ENCODE measurements around the gene SCAMP3. TPM values are rescaled to one million over a fixed set of nuclear protein-coding genes. Genes with fewer than 3 reads are reported as not detected.
A peak's percentile ranks its signal among the peaks of the same experiment; 100 is the strongest.

The SCAMP3 gene
- total and polyA plus RNA-seq, 10 of the 15 experiments (the other 5 are each of a cell fraction or from before 2014, with no cell fraction given) = 17.2 to 133 (median 87.3) TPM

DNA sequence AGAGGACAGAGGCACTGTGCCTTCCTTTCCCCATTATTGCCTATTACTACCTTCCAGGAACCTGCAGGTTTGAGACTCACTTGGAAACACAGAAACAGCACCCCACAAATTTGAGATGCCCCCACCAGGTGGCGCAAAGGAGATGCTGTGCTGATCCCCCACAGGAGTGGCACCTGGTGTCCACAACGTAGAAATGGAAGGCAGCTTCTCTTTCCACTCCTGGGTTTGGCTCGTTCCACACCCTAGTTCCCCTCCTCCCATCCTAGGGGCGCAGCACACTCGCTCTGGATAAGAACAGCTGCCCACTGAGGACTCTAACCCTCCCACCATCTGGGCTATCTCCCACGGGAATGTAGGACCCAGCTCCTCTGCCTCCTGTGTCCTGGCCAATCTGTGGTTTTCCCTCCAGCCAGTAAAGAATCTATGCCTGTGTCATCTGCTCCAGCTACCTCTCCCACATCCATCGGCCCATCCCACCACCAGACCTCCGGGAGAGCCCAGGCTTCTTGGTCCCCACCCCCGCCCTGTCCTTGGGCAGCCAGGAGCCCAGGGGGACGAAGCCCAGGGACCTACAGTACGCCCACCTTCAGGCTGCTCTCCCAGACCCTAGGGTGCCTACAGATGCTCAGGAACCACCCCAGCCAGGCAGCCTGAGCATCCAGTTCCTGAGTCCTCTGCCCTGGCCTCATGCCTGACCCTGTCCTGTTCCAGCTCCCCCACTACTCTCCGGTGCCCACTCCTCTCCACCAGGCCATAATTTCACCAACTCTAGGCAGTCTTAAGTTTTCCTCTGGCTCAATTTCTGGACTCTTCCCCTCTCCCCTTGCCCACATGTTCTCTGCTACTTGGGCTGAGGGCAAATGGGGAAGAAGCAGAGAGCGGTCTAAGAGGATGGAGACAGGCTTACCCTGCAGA, 55.0 kb downstream of the SCAMP3 start:
- no peaks in the 10 kb centered on the region for H3K9me3 ChIP-seq (replicated peaks; ENCODE audit: control insufficient read depth, insufficient read depth, low read length)
- intact Hi-C loops (cut with micrococcal nuclease; ENCODE audit: unreplicated experiment) = loop anchor here (1.0 to 5.0 kb wide), 4 partner anchors 19 to 385 kb away; a partner anchor contains a TSS
- no peaks in the 10 kb centered on the region; a peak in 2 of 4 replicates for H3K36me3 ChIP-seq (ENCODE audit: control insufficient read depth in 2 of 2, insufficient read depth in 2 of 2, low read length in 1 of 2)
- H3K79me2 ChIP-seq (ENCODE audit: control insufficient read depth, insufficient read depth, low read length) = peaks cover 10% of the 10 kb centered on the region
- ChIA-PET RAD21 (ENCODE audit: unreplicated experiment) (interaction anchor here (0.6 to 4.0 kb wide), 12 partner anchors 13 to 391 kb away, joined by 3 to 85 read pairs (median 6); partner anchors contain the start of genes HCN3 and KRTCAP2), POLR2A (interaction anchor here (0.6 to 5.1 kb wide), 10 partner anchors 13 to 899 kb away, joined by 3 to 84 read pairs (median 5); partner anchors contain the start of gene FDPS), CTCF (interaction anchor here (0.5 to 5.7 kb wide), 20 partner anchors 11 to 139 kb away, joined by 3 to 154 read pairs (median 6); partner anchors contain the start of genes KRTCAP2 and SCAMP3), SMC1A (ENCODE audit: uncharacterized antibody, unreplicated experiment) (interaction anchor here (0.7 to 4.0 kb wide), 11 partner anchors 12 to 110 kb away, joined by 3 to 89 read pairs (median 4); partner anchors contain the start of gene KRTCAP2)
- no peaks in the 10 kb centered on the region for H3K27me3 ChIP-seq (replicated peaks in 1 of 2; ENCODE audit: control insufficient read depth in 2 of 2, insufficient read depth in 2 of 2, low read length in 1 of 2)
- peak overlapping the region; percentile 65 for H2AFZ ChIP-seq (ENCODE audit: control insufficient read depth, low read depth, low read length)
- 24% methylated on average over 11 of the region's 13 CpGs for WGBS (ENCODE audit: insufficient coverage, insufficient replicate concordance, low lambda C conversion rate, missing lambda C conversion rate)
- peak overlapping the region; percentile 66 for H3K4me2 ChIP-seq (ENCODE audit: control insufficient read depth, insufficient read depth)
- H3K27ac ChIP-seq (ENCODE audit: control insufficient read depth, insufficient read depth) = no peak overlapping the region
- peak; percentile 71 for ATAC-seq
- H3K4me3 ChIP-seq = no peak overlapping the region
- H3K4me1 ChIP-seq (ENCODE audit: control insufficient read depth, insufficient read depth, low read length) = peaks cover 19% of the 10 kb centered on the region
- DNase-seq (ENCODE audit: low read depth, low spot score) = no peak
- FAIRE-seq = peak; percentile 84
- BruUV-seq (replicated peaks) = no TSS peak
- H3K9ac ChIP-seq (ENCODE audit: control insufficient read depth, insufficient read depth, low read length) = no peak overlapping the region
- H4K20me1 ChIP-seq (ENCODE audit: control insufficient read depth, insufficient read depth) = no peaks in the 10 kb centered on the region
- in situ Hi-C loops (cut with MboI) = no loop called here
- TF ChIP-seq IRF4 (IDR thresholded peaks at IDR 0.05; ENCODE audit: low read depth, low read length) (no peak), ZNF217 (IDR thresholded peaks at IDR 0.05) (no peak), SMC3 (IDR thresholded peaks at IDR 0.05; ENCODE audit: borderline replicate concordance, low read length) (peak; percentile 96), POLR2A (IDR thresholded peaks at IDR 0.05; ENCODE audit: low read depth, low read length) (no peak), EED (IDR thresholded peaks at IDR 0.05; ENCODE audit: low read depth) (no peak), CREB1 (IDR thresholded peaks at IDR 0.05; ENCODE audit: low read depth) (no peak), RBBP5 (conservative IDR thresholded peaks at IDR 0.05) (no peak), NR2C2 (IDR thresholded peaks at IDR 0.05; ENCODE audit: borderline replicate concordance, control insufficient read depth, insufficient read length, low read depth) (no peak), MEF2A (IDR thresholded peaks at IDR 0.05; ENCODE audit: insufficient read depth, low read depth, low read length) (no peak), EP300 (IDR thresholded peaks at IDR 0.05; ENCODE audit: borderline replicate concordance in 1 of 2, control insufficient read depth in 1 of 2, low read depth in 2 of 2, low read length in 2 of 2) (no peak), POLR2AphosphoS2 (IDR thresholded peaks at IDR 0.05; ENCODE audit: low read depth, low read length) (no peak), FOS (IDR thresholded peaks at IDR 0.05; ENCODE audit: borderline replicate concordance, extremely low read depth, insufficient read length) (no peak), GABPA (IDR thresholded peaks at IDR 0.05; ENCODE audit: low read depth) (no peak)
- TF ChIP-seq, protein P1, sequence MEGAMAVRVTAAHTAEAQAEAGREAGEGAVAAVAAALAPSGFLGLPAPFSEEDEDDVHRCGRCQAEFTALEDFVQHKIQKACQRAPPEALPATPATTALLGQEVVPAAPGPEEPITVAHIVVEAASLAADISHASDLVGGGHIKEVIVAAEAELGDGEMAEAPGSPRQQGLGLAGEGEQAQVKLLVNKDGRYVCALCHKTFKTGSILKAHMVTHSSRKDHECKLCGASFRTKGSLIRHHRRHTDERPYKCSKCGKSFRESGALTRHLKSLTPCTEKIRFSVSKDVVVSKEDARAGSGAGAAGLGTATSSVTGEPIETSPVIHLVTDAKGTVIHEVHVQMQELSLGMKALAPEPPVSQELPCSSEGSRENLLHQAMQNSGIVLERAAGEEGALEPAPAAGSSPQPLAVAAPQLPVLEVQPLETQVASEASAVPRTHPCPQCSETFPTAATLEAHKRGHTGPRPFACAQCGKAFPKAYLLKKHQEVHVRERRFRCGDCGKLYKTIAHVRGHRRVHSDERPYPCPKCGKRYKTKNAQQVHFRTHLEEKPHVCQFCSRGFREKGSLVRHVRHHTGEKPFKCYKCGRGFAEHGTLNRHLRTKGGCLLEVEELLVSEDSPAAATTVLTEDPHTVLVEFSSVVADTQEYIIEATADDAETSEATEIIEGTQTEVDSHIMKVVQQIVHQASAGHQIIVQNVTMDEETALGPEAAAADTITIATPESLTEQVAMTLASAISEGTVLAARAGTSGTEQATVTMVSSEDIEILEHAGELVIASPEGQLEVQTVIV (IDR thresholded peaks at IDR 0.05; ENCODE audit: borderline replicate concordance, partially characterized antibody) = no peak
- TF ChIP-seq, protein P2, sequence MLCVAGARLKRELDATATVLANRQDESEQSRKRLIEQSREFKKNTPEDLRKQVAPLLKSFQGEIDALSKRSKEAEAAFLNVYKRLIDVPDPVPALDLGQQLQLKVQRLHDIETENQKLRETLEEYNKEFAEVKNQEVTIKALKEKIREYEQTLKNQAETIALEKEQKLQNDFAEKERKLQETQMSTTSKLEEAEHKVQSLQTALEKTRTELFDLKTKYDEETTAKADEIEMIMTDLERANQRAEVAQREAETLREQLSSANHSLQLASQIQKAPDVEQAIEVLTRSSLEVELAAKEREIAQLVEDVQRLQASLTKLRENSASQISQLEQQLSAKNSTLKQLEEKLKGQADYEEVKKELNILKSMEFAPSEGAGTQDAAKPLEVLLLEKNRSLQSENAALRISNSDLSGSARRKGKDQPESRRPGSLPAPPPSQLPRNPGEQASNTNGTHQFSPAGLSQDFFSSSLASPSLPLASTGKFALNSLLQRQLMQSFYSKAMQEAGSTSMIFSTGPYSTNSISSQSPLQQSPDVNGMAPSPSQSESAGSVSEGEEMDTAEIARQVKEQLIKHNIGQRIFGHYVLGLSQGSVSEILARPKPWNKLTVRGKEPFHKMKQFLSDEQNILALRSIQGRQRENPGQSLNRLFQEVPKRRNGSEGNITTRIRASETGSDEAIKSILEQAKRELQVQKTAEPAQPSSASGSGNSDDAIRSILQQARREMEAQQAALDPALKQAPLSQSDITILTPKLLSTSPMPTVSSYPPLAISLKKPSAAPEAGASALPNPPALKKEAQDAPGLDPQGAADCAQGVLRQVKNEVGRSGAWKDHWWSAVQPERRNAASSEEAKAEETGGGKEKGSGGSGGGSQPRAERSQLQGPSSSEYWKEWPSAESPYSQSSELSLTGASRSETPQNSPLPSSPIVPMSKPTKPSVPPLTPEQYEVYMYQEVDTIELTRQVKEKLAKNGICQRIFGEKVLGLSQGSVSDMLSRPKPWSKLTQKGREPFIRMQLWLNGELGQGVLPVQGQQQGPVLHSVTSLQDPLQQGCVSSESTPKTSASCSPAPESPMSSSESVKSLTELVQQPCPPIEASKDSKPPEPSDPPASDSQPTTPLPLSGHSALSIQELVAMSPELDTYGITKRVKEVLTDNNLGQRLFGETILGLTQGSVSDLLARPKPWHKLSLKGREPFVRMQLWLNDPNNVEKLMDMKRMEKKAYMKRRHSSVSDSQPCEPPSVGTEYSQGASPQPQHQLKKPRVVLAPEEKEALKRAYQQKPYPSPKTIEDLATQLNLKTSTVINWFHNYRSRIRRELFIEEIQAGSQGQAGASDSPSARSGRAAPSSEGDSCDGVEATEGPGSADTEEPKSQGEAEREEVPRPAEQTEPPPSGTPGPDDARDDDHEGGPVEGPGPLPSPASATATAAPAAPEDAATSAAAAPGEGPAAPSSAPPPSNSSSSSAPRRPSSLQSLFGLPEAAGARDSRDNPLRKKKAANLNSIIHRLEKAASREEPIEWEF (IDR thresholded peaks at IDR 0.05; ENCODE audit: insufficient replicate concordance, low read depth, low read length) = no peak

Measured in GM12878 (cell line).